Natural killer cell (primary cell): ENCODE measurements around the gene CUL1. TPM values are rescaled to one million over a fixed set of nuclear protein-coding genes. Genes with fewer than 3 reads are reported as not detected.

ENCODE experiments used
- ATAC-seq, 3 donors: fragments of 150-1000 bp in 2 of 3; fragments of 200-7000 bp in 1 of 3; cut with Tn5 transposase; 1 replicate in 1 of 3; 2 replicates in 2 of 3; pipeline ENCODE4 v1.10.0; 2021; ENCODE audit warnings: mild to moderate bottlenecking in 2 of 3, moderate library complexity in 2 of 3
- DNase-seq, 2 donors: peaks; one replicate each; pipeline versions ENCODE4 v3.0.0 to v3.0.0-alpha.2; 2013 to 2021; ENCODE audit warnings: mixed read lengths in 1 of 2
- H3K27ac ChIP-seq: one replicate; pipeline ENCODE4 v1.5.1; 2013; ENCODE audit warnings: mild to moderate bottlenecking, low read length
- H3K27me3 ChIP-seq: one replicate; pipeline ENCODE4 v1.6.1; 2013; ENCODE audit warnings: low read length; ENCODE audit not compliant: control insufficient read depth, insufficient read depth
- H3K36me3 ChIP-seq: one replicate; pipeline ENCODE4 v1.6.1; 2013; ENCODE audit warnings: low read length; ENCODE audit not compliant: control insufficient read depth, insufficient read depth
- H3K4me1 ChIP-seq: one replicate; pipeline ENCODE4 v1.6.1; 2013; ENCODE audit warnings: low read length; ENCODE audit not compliant: control insufficient read depth, insufficient read depth
- H3K4me3 ChIP-seq: one replicate; pipeline ENCODE4 v1.5.1; 2013; ENCODE audit warnings: low read length
- H3K9me3 ChIP-seq: one replicate; pipeline ENCODE4 v1.6.1; 2013; ENCODE audit warnings: low read length; ENCODE audit not compliant: control insufficient read depth, insufficient read depth
- H3K27ac Mint-ChIP-seq, 2 donors: one replicate each; pipeline ENCODE4 v1.8.0; 2022; ENCODE audit warnings: mild to moderate bottlenecking in 2 of 2, mixed read lengths in 2 of 2, moderate library complexity in 1 of 2
- H3K27me3 Mint-ChIP-seq, 2 donors: one replicate each; pipeline ENCODE4 v1.8.0; 2022; ENCODE audit warnings: low read depth in 2 of 2, mixed read lengths in 2 of 2
- H3K36me3 Mint-ChIP-seq: one replicate; pipeline ENCODE4 v1.8.0; 2022; ENCODE audit warnings: mixed read lengths
- H3K4me1 Mint-ChIP-seq, 2 donors: one replicate each; pipeline ENCODE4 v1.8.0; 2022; ENCODE audit warnings: mixed read lengths in 2 of 2
- H3K4me3 Mint-ChIP-seq: one replicate; pipeline ENCODE4 v1.8.0; 2022; ENCODE audit warnings: mild to moderate bottlenecking, moderate library complexity, mixed read lengths
- H3K9me3 Mint-ChIP-seq, 2 donors: one replicate each; pipeline ENCODE4 v1.8.0; 2022; ENCODE audit warnings: mixed read lengths in 2 of 2
- WGBS: methylation state at CpG from one replicate; pipeline ENCODE4 v1.1.7; 2013; ENCODE audit warnings: missing lambda C conversion rate; ENCODE audit not compliant: insufficient coverage; 5-methylcytosine and 5-hydroxymethylcytosine counted together
- intact Hi-C: fragments of 100-400 bp; cut with micrococcal nuclease; formaldehyde crosslinking; loops from one replicate; pipeline ENCODE4 v1.14.2; 2022
- total RNA-seq, 4 donors: library from RNA; stranded (reverse); fragments of 120-200 nt in 1 of 4; gene quantifications; one replicate each; pipeline versions ENCODE4 v1.2.3 to v1.2.4, GENCODE V29; 2013 to 2022
- TF ChIP-seq, protein P1 (sequence below): fragments of 200-600 bp; IDR thresholded peaks from one replicate; pipeline ENCODE4 v1.8.0; 2022; ENCODE audit warnings: antibody characterized with exemption

CUL1 gene
- total RNA-seq, 3 donors from 2014 or later (not counting 1 experiment from before 2014, with no cell fraction given) = 37.4 to 45.1 (median 43.2) TPM

- TF ChIP-seq, protein P1, sequence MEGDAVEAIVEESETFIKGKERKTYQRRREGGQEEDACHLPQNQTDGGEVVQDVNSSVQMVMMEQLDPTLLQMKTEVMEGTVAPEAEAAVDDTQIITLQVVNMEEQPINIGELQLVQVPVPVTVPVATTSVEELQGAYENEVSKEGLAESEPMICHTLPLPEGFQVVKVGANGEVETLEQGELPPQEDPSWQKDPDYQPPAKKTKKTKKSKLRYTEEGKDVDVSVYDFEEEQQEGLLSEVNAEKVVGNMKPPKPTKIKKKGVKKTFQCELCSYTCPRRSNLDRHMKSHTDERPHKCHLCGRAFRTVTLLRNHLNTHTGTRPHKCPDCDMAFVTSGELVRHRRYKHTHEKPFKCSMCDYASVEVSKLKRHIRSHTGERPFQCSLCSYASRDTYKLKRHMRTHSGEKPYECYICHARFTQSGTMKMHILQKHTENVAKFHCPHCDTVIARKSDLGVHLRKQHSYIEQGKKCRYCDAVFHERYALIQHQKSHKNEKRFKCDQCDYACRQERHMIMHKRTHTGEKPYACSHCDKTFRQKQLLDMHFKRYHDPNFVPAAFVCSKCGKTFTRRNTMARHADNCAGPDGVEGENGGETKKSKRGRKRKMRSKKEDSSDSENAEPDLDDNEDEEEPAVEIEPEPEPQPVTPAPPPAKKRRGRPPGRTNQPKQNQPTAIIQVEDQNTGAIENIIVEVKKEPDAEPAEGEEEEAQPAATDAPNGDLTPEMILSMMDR = no peak
- H3K27ac Mint-ChIP-seq = peak overlapping the region; percentile 60 to 84
Measured at GRCh38 chr7:148715027-148715426, 16.3 kb downstream of the CUL1 start.

DNA sequence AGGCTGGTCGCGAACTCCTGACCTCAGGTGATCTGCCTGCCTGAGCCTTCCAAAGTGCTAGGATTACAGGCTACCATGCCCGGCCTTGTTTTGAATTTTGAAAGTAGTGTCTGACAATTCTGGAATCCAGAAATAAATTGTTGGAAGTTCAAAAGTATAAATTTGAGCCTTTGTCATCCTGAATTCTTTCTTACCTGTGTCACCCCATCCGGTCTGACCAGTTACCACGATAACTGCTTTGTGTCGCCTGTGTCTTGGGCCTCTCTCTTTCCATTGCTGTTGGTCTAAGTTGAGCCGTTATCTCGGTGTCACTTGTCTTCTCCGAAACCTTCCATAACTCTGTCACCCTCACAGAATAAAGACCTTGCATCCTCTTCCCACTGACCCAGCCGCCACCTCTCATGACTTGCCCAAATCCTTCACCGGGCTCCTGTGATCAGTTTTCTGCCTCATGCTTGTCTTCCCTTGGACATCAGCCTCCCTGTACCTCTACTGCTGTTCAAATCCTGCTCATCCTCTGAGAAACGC, 18.6 kb downstream of the CUL1 start:
- DNase-seq (no peak), ATAC-seq (no peak)
- H3K36me3 ChIP-seq = no peaks in the 10 kb centered on the region
- H3K27ac ChIP-seq = no peak overlapping the region
- Mint-ChIP-seq H3K27me3 (no peaks in the 10 kb centered on the region), H3K4me1 (peaks cover 80 to 85% of the 10 kb centered on the region in 2 donors), H3K36me3 (no peaks in the 10 kb centered on the region), H3K9me3 (no peaks in the 10 kb centered on the region), H3K4me3 (no peak overlapping the region), H3K27ac (no peak overlapping the region)
- intact Hi-C loops = no loop called here
- no peaks in the 10 kb centered on the region for H3K27me3 ChIP-seq
- no peaks in the 10 kb centered on the region for H3K9me3 ChIP-seq
- no peak overlapping the region for H3K4me3 ChIP-seq
- TF ChIP-seq, protein P1 = no peak
- WGBS = 96% methylated on average over 12 of the region's 12 CpGs
- peaks cover 33% of the 10 kb centered on the region for H3K4me1 ChIP-seq

More at GRCh38 chr7:148715027-148715426, 16.3 kb downstream of the CUL1 start:
- intact Hi-C loops = no loop called here
- H3K4me3 Mint-ChIP-seq = peak overlapping the region; percentile 70
- Histone ChIP-seq H3K36me3 (no peaks in the 10 kb centered on the region), H3K4me1 (peaks cover 24% of the 10 kb centered on the region), H3K27ac (no peak overlapping the region), H3K9me3 (no peaks in the 10 kb centered on the region), H3K4me3 (no peak overlapping the region), H3K27me3 (no peaks in the 10 kb centered on the region)
- 71% methylated on average over 6 of the region's 6 CpGs for WGBS
- ATAC-seq (no peak), DNase-seq (no peak)
- no peaks in the 10 kb centered on the region for H3K9me3 Mint-ChIP-seq
- H3K27me3 Mint-ChIP-seq = no peaks in the 10 kb centered on the region
- H3K4me1 Mint-ChIP-seq = peaks cover 75 to 77% of the 10 kb centered on the region in 2 donors
- no peaks in the 10 kb centered on the region for H3K36me3 Mint-ChIP-seq

- intact Hi-C loops = no loop called here
- peaks cover 43% of the 10 kb centered on the region for H3K4me1 ChIP-seq
- H3K36me3 ChIP-seq = no peaks in the 10 kb centered on the region
- no peaks in the 10 kb centered on the region for H3K9me3 ChIP-seq
- no peaks in the 10 kb centered on the region for H3K36me3 Mint-ChIP-seq
- no peak overlapping the region for H3K27ac ChIP-seq
- TF ChIP-seq, protein P1 = no peak
- WGBS = 97% methylated on average over 3 of the region's 3 CpGs
- no peak for ATAC-seq
- no peaks in the 10 kb centered on the region for H3K27me3 ChIP-seq
- no peak overlapping the region for H3K4me3 ChIP-seq
- peak overlapping the region in 1 of 2 donors; percentile 13 for H3K27ac Mint-ChIP-seq
- H3K27me3 Mint-ChIP-seq = no peaks in the 10 kb centered on the region
- peaks cover 82 to 86% of the 10 kb centered on the region in 2 donors for H3K4me1 Mint-ChIP-seq
- no peaks in the 10 kb centered on the region for H3K9me3 Mint-ChIP-seq
- H3K4me3 Mint-ChIP-seq = no peak overlapping the region
- no peak for DNase-seq
Measured at GRCh38 chr7:148718431-148718830, 19.7 kb downstream of the CUL1 start.

DNA sequence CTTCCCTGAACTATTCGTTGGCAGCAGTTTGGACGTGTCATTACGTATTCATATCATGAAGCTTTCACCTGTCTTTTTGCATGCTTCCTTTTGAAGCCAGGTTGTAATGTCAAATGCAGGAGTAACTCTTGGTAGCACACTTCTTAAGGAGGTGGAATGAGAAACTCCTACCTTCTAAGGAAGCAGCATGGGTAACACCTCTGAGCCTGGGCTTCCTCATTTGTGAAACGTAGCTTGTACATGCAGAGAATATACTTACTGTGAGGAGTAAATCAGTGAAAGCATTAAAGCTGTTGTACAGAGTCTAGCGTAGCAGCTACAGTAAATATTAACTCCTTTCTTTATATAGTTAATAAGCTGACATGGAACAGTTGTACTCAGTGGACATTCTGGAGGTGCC, 21.1 kb downstream of the CUL1 start:
- intact Hi-C loops = loop anchor here (10.0 kb wide), 1 partner anchor 55 kb away; no protein-coding TSS in a partner anchor
- DNase-seq (no peak), ATAC-seq (peak; percentile 42 to 73 (median 55))
- no peak overlapping the region for H3K4me3 ChIP-seq
- H3K4me1 ChIP-seq = peaks cover 42% of the 10 kb centered on the region
- H3K27me3 ChIP-seq = no peaks in the 10 kb centered on the region
- no peak overlapping the region for H3K27ac ChIP-seq
- TF ChIP-seq, protein P1 = no peak
- H3K27me3 Mint-ChIP-seq = no peaks in the 10 kb centered on the region
- H3K27ac Mint-ChIP-seq = peak overlapping the region; percentile 1 to 50
- 60% methylated on average over 3 of the region's 5 CpGs for WGBS
- H3K9me3 Mint-ChIP-seq = no peaks in the 10 kb centered on the region
- peaks cover 86 to 87% of the 10 kb centered on the region in 2 donors for H3K4me1 Mint-ChIP-seq
- H3K9me3 ChIP-seq = no peaks in the 10 kb centered on the region
- no peaks in the 10 kb centered on the region for H3K36me3 ChIP-seq
- H3K4me3 Mint-ChIP-seq = peak overlapping the region; percentile 22
- H3K36me3 Mint-ChIP-seq = no peaks in the 10 kb centered on the region
